ENCODE results near the gene LSM2.

- no peak for TF ChIP-seq CTCF (IDR thresholded peaks at IDR 0.05 in 4 of 5, conservative IDR thresholded peaks at IDR 0.05 in 1 of 5)
- TF ChIP-seq POLR2A (IDR thresholded peaks at IDR 0.05): no peak
Measured at GRCh38 chr6:31780507-31781243, 26.1 kb downstream of the LSM2 start.

Measured in gastrocnemius medialis (tissue), 4 donors.